Suprapubic skin (tissue), 4 donors: Measurements from ENCODE around the gene NUTM2G.
"Not testable (repeated sequence)": the region's sequence is repeated elsewhere in the genome, so short reads cannot be mapped to it uniquely, and the experiment has no call there.

Experiments used
- CTCF ChIP-seq, 2 donors: fragments of 200-600 bp in 1 of 2; fragments of 450-650 bp in 1 of 2; sonication (generic) in 1 of 2; IDR thresholded peaks; one replicate each; pipeline ENCODE4 v1.5.1; 2016 to 2019; ENCODE audit warnings: antibody characterized with exemption in 2 of 2, mild to moderate bottlenecking in 1 of 2, moderate library complexity in 1 of 2
- EP300 ChIP-seq: sonication (generic); formaldehyde crosslinking; IDR thresholded peaks from one replicate; pipeline ENCODE4 v1.6.1; 2017; ENCODE audit warnings: antibody characterized with exemption
- POLR2A ChIP-seq, 2 donors: fragments of 450-650 bp; IDR thresholded peaks; one replicate each; pipeline ENCODE4 v1.6.1; 2017; ENCODE audit warnings: antibody characterized with exemption in 2 of 2, mild to moderate bottlenecking in 2 of 2, moderate library complexity in 2 of 2
- POLR2AphosphoS5 ChIP-seq, 3 donors: sonication (generic); formaldehyde crosslinking; IDR thresholded peaks; one replicate each; pipeline ENCODE4 v1.6.1; 2017; ENCODE audit warnings: antibody characterized with exemption in 3 of 3

- not testable (repeated sequence) for TF ChIP-seq CTCF (IDR thresholded peaks at IDR 0.05); POLR2A (IDR thresholded peaks at IDR 0.05); EP300; POLR2AphosphoS5 (IDR thresholded peaks at IDR 0.05)
Measured at GRCh38 chr9:96983496-96984122, 55.0 kb downstream of the NUTM2G start.
